Measurements from ENCODE around the gene NR5A2.

GRCh38 chr1:200053091-200053490, 25.6 kb downstream of the NR5A2 start:
- TF ChIP-seq CTCF (IDR thresholded peaks at IDR 0.05) (no peak), ZFX (IDR thresholded peaks at IDR 0.05; ENCODE audit: borderline replicate concordance) (no peak)

Data from 22Rv1 (cell line).